GM12864 (cell line): ENCODE data around the gene RBM18.

Experiments used
- DNase-seq: peaks from one replicate; pipeline ENCODE4 v3.0.0-alpha.2; 2011; ENCODE audit warnings: low read depth
- H3K4me3 ChIP-seq: 2 replicates; pipeline ENCODE4 v1.5.1; 2011; ENCODE audit warnings: mild to moderate bottlenecking, low read depth, low read length, control low read depth
- CTCF ChIP-seq: IDR thresholded peaks from 2 replicates; pipeline ENCODE4 v1.5.1; 2011; ENCODE audit warnings: low read depth, mild to moderate bottlenecking, moderate library complexity, low read length, control low read depth, inconsistent platforms; ENCODE audit errors: missing control alignments

RBM18 gene

DNA sequence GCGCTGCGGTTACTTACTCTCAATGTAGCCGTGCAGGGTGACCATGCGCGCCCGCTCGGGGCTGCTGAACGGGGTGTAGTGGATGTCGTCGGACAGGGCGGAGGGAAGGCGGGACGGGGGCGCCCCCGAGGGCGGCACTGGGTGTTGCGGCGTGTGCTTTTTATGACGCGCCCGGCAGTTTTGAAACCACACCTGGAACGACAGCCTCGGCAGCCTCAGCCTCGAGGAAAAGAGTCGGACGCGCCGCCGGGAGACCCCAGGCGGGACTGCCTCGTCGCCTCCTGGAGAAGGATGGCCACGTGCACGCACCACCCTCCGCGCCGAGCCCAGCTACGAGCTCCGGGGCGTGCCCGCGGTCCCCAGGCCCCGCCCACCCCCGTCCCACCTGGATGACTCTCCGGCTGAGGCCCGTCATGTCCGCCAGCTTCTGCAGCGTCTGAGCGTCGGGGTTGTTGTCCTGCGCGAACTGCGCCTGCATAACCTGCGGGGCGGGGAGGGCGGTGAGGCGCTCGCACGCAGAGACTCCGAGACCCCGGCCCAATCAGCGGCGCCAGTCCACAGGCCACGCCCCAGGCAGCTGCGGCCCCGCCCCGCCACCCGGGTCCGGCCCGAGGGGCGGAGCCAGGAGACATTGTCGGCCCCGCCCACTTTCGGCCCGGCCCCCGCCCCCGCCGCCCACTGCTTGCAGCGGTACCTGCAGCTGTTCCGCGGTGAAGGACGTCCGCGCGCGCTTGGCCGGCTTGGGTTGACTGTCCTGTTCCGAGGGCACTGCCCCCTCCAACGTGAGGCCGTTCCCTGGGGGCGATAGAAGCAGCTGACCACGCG, 50.8 kb downstream of the RBM18 start:
- no peak for DNase-seq
- no peak for TF ChIP-seq CTCF

GRCh38 chr9:122213102-122213588, 51.5 kb downstream of the RBM18 start:
- no peak for DNase-seq
- no peak for TF ChIP-seq CTCF
- H3K4me3 ChIP-seq, result no peak overlapping the region

More for the DNA sequence above, 50.8 kb downstream of the RBM18 start:
- H3K4me3 ChIP-seq, result no peak overlapping the region; the same call in 1 of the 2 replicates

GRCh38 chr9:122212473-122213004, 52.1 kb downstream of the RBM18 start:
- H3K4me3 ChIP-seq, result no peak overlapping the region
- DNase-seq, result no peak
- no peak for TF ChIP-seq CTCF

DNA sequence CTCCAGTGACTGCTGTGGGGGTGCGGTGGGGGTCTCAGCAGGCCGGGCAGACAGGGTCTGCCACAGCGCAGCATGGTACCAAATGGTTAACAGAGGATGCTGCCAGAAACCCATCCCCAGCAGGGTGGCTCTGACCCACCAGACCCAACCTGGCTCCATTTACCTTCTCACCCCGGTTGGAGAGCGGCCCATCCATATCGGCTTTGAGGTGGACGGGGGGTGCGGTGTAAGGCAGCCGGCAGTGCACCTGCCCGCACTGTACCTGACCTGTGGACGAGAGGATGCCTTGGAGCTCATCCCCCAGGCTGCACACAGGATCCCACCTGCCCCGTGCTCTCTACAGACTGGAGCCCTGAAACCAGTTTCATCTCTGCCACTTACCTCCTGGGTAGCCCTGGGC, 55.2 kb downstream of the RBM18 start:
- H3K4me3 ChIP-seq, result no peak overlapping the region
- TF ChIP-seq CTCF, result no peak
- no peak for DNase-seq

- no peak overlapping the region for H3K4me3 ChIP-seq
- no peak for TF ChIP-seq CTCF
- no peak for DNase-seq
These were observed 57.5 kb downstream of the RBM18 start for GRCh38 chr9:122207096-122207495.

DNA sequence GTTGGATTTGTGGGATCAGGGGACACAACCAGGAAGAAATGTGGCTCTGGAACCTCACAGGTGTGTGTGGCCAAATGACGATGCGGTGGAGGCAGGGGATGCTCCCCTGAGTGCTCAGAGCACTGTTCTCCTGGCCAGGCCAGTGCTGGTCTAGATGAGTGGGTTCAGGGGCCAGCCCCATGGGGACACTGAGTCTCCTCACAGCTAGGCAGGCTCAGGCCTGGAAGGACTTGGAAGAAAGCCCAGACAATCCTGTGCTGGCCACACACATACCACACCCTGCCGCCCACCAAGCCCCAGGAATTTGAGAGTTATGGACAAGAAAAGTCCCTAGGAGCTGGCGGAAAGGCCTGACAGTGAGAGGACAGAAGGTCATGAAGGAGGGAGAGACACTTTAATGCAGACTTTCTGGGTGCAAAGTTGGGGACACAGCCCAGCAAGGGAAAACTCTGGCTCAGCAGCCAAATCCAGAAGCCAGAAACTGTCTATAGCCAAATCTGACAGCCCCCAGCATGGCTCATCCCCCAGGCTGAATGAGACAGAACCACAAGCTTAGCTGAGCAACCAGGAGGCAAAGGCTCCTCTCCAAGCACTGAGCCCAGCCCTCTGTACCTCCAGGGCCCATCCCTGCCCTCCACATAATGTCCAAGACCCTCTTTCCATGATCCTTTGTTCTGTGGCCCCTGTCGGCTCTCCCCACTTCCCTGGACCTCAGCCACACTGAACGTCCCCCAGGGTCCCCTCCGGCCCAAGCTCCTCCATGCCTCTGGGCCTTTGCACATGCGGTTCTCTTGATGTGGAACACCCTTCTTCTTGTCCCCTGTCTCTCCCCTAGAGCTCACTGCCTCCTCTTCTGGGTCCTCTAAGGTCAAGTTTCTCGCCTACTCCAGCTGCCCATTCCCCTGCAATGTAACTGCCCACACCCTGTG, 58.3 kb downstream of the RBM18 start:
- no peak for TF ChIP-seq CTCF
- H3K4me3 ChIP-seq, result no peak overlapping the region
- no peak for DNase-seq
